Retina (tissue), 1 donor: Measurements from ENCODE around the gene GDAP2.
A peak's percentile ranks its signal among the peaks of the same experiment; 100 is the strongest.
"Not testable (repeated sequence)": the region's sequence is repeated elsewhere in the genome, so short reads cannot be mapped to it uniquely, and the experiment has no call there.

Experiments used
- DNase-seq: peaks from one replicate; pipeline ENCODE4 v3.0.0-alpha.2; 2016

Gene GDAP2

GRCh38 chr1:117929343-117930172 is at the start of gene GDAP2, which contains the start of gene WDR3:
TSS of gene GDAP2 (minus strand) at chr1:117929621. CDS start at chr1:117920357, 9,264 bp downstream.
TSS of gene WDR3 (plus strand) at chr1:117929739. CDS start at chr1:117933320, 3,581 bp downstream.
- peak; percentile 97 for DNase-seq

GRCh38 chr1:117976381-117976780 is 47.0 kb upstream of the GDAP2 start:
- no peak for DNase-seq

GRCh38 chr1:117971777-117972176 is 42.4 kb upstream of the GDAP2 start:
- no peak for DNase-seq

- peak; percentile 59 for DNase-seq
Measured at GRCh38 chr1:117970252-117970651, 40.8 kb upstream of the GDAP2 start.

GRCh38 chr1:117967881-117968280 is 38.5 kb upstream of the GDAP2 start:
- DNase-seq: no peak

- no peak for DNase-seq
Measured at GRCh38 chr1:117967477-117967876, 38.1 kb upstream of the GDAP2 start.

- DNase-seq: no peak
Measured at GRCh38 chr1:117964290-117965038, 35.0 kb upstream of the GDAP2 start.

GRCh38 chr1:117959364-117959763 is 29.9 kb upstream of the GDAP2 start:
- DNase-seq: no peak

- DNase-seq: no peak
Measured at GRCh38 chr1:117952386-117952785, 23.0 kb upstream of the GDAP2 start.

- no peak for DNase-seq
Measured at GRCh38 chr1:117942293-117942692, 12.9 kb upstream of the GDAP2 start.

- DNase-seq: no peak
Measured at GRCh38 chr1:117933769-117934168, 4.3 kb upstream of the GDAP2 start.

GRCh38 chr1:117932576-117932975 is 3.2 kb upstream of the GDAP2 start:
- no peak for DNase-seq

- DNase-seq: peak; percentile 1
Measured at GRCh38 chr1:117930484-117930883, 1.1 kb upstream of the GDAP2 start.

GRCh38 chr1:117930173-117930447 is 689 bp upstream of the GDAP2 start:
- DNase-seq: no peak

GRCh38 chr1:117928881-117929342 is 509 bp downstream of the GDAP2 start:
- DNase-seq: no peak

- DNase-seq: no peak
Measured at GRCh38 chr1:117925981-117926380, 3.4 kb downstream of the GDAP2 start.

GRCh38 chr1:117922717-117923116 is 6.7 kb downstream of the GDAP2 start:
- not testable (repeated sequence) for DNase-seq

- DNase-seq: no peak
Measured at GRCh38 chr1:117921991-117922390, 7.4 kb downstream of the GDAP2 start.

GRCh38 chr1:117919376-117919775 is 10.0 kb downstream of the GDAP2 start:
- no peak for DNase-seq

- no peak for DNase-seq
Measured at GRCh38 chr1:117911051-117911450, 18.4 kb downstream of the GDAP2 start.

GRCh38 chr1:117905019-117905418 is 24.4 kb downstream of the GDAP2 start:
- no peak for DNase-seq

GRCh38 chr1:117904485-117904884 is 24.9 kb downstream of the GDAP2 start:
- DNase-seq: no peak

GRCh38 chr1:117902944-117903343 is 26.5 kb downstream of the GDAP2 start:
- DNase-seq: no peak

GRCh38 chr1:117899801-117900200 is 29.6 kb downstream of the GDAP2 start:
- DNase-seq: no peak
